Natural killer cell (primary cell): Measurements from ENCODE around the gene NKX6-1. TPM values are rescaled to one million over a fixed set of nuclear protein-coding genes. Genes with fewer than 3 reads are reported as not detected.

Source experiments
- ATAC-seq, 3 donors: fragments of 150-1000 bp in 2 of 3; fragments of 200-7000 bp in 1 of 3; cut with Tn5 transposase; 1 replicate in 1 of 3; 2 replicates in 2 of 3; pipeline ENCODE4 v1.10.0; 2021; ENCODE audit warnings: mild to moderate bottlenecking in 2 of 3, moderate library complexity in 2 of 3
- DNase-seq, 2 donors: peaks; one replicate each; pipeline versions ENCODE4 v3.0.0 to v3.0.0-alpha.2; 2013 to 2021; ENCODE audit warnings: mixed read lengths in 1 of 2
- H3K27ac ChIP-seq: one replicate; pipeline ENCODE4 v1.5.1; 2013; ENCODE audit warnings: mild to moderate bottlenecking, low read length
- H3K27me3 ChIP-seq: one replicate; pipeline ENCODE4 v1.6.1; 2013; ENCODE audit warnings: low read length; ENCODE audit not compliant: control insufficient read depth, insufficient read depth
- H3K36me3 ChIP-seq: one replicate; pipeline ENCODE4 v1.6.1; 2013; ENCODE audit warnings: low read length; ENCODE audit not compliant: control insufficient read depth, insufficient read depth
- H3K4me1 ChIP-seq: one replicate; pipeline ENCODE4 v1.6.1; 2013; ENCODE audit warnings: low read length; ENCODE audit not compliant: control insufficient read depth, insufficient read depth
- H3K4me3 ChIP-seq: one replicate; pipeline ENCODE4 v1.5.1; 2013; ENCODE audit warnings: low read length
- H3K9me3 ChIP-seq: one replicate; pipeline ENCODE4 v1.6.1; 2013; ENCODE audit warnings: low read length; ENCODE audit not compliant: control insufficient read depth, insufficient read depth
- H3K27ac Mint-ChIP-seq, 2 donors: one replicate each; pipeline ENCODE4 v1.8.0; 2022; ENCODE audit warnings: mild to moderate bottlenecking in 2 of 2, mixed read lengths in 2 of 2, moderate library complexity in 1 of 2
- H3K27me3 Mint-ChIP-seq, 2 donors: one replicate each; pipeline ENCODE4 v1.8.0; 2022; ENCODE audit warnings: low read depth in 2 of 2, mixed read lengths in 2 of 2
- H3K36me3 Mint-ChIP-seq: one replicate; pipeline ENCODE4 v1.8.0; 2022; ENCODE audit warnings: mixed read lengths
- H3K4me1 Mint-ChIP-seq, 2 donors: one replicate each; pipeline ENCODE4 v1.8.0; 2022; ENCODE audit warnings: mixed read lengths in 2 of 2
- H3K4me3 Mint-ChIP-seq: one replicate; pipeline ENCODE4 v1.8.0; 2022; ENCODE audit warnings: mild to moderate bottlenecking, moderate library complexity, mixed read lengths
- H3K9me3 Mint-ChIP-seq, 2 donors: one replicate each; pipeline ENCODE4 v1.8.0; 2022; ENCODE audit warnings: mixed read lengths in 2 of 2
- WGBS: methylation state at CpG from one replicate; pipeline ENCODE4 v1.1.7; 2013; ENCODE audit warnings: missing lambda C conversion rate; ENCODE audit not compliant: insufficient coverage; 5-methylcytosine and 5-hydroxymethylcytosine counted together
- intact Hi-C: fragments of 100-400 bp; cut with micrococcal nuclease; formaldehyde crosslinking; loops from one replicate; pipeline ENCODE4 v1.14.2; 2022
- total RNA-seq, 4 donors: library from RNA; stranded (reverse); fragments of 120-200 nt in 1 of 4; gene quantifications; one replicate each; pipeline versions ENCODE4 v1.2.3 to v1.2.4, GENCODE V29; 2013 to 2022
- TF ChIP-seq, protein P1 (sequence below): fragments of 200-600 bp; IDR thresholded peaks from one replicate; pipeline ENCODE4 v1.8.0; 2022; ENCODE audit warnings: antibody characterized with exemption

NKX6-1 gene
- total RNA-seq, 3 donors from 2014 or later (not counting 1 experiment from before 2014, with no cell fraction given): not detected

DNA sequence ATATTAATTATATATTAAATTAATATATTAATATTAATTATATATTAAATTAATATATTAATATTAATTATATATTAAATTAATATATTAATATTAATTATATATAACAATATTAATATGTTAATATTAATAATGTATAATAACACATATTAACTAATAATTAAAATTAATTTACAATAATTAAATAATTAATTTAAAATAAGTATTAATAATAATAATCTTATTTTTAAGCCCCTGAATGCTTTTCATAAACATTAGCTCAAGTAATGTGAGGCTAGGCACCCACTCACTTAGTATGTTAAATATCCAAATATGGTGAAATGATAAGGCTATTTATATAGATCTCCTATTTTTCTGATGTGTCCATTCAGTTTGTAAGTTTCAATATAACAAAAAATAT lies 26.9 kb downstream of the NKX6-1 start:
- no peaks in the 10 kb centered on the region for H3K9me3 Mint-ChIP-seq
- no peaks in the 10 kb centered on the region for H3K27me3 ChIP-seq
- H3K4me3 Mint-ChIP-seq: no peak overlapping the region
- H3K9me3 ChIP-seq: no peaks in the 10 kb centered on the region
- H3K36me3 ChIP-seq: no peaks in the 10 kb centered on the region
- no peak overlapping the region for H3K27ac Mint-ChIP-seq
- H3K4me1 Mint-ChIP-seq: no peaks in the 10 kb centered on the region
- no peak overlapping the region for H3K4me3 ChIP-seq
- DNase-seq (no peak), ATAC-seq (no peak)
- H3K36me3 Mint-ChIP-seq: no peaks in the 10 kb centered on the region
- no peaks in the 10 kb centered on the region for H3K27me3 Mint-ChIP-seq
- intact Hi-C loops: no loop called here
- H3K4me1 ChIP-seq: no peaks in the 10 kb centered on the region
- no peak overlapping the region for H3K27ac ChIP-seq
- TF ChIP-seq, protein P1, sequence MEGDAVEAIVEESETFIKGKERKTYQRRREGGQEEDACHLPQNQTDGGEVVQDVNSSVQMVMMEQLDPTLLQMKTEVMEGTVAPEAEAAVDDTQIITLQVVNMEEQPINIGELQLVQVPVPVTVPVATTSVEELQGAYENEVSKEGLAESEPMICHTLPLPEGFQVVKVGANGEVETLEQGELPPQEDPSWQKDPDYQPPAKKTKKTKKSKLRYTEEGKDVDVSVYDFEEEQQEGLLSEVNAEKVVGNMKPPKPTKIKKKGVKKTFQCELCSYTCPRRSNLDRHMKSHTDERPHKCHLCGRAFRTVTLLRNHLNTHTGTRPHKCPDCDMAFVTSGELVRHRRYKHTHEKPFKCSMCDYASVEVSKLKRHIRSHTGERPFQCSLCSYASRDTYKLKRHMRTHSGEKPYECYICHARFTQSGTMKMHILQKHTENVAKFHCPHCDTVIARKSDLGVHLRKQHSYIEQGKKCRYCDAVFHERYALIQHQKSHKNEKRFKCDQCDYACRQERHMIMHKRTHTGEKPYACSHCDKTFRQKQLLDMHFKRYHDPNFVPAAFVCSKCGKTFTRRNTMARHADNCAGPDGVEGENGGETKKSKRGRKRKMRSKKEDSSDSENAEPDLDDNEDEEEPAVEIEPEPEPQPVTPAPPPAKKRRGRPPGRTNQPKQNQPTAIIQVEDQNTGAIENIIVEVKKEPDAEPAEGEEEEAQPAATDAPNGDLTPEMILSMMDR: no peak

GRCh38 chr4:84470204-84470785 lies 28.8 kb downstream of the NKX6-1 start:
- H3K27ac ChIP-seq: no peak overlapping the region
- Mint-ChIP-seq H3K4me1 (no peaks in the 10 kb centered on the region), H3K27ac (no peak overlapping the region), H3K36me3 (no peaks in the 10 kb centered on the region), H3K9me3 (no peaks in the 10 kb centered on the region), H3K27me3 (no peaks in the 10 kb centered on the region), H3K4me3 (no peak overlapping the region)
- ATAC-seq: no peak
- H3K36me3 ChIP-seq: no peaks in the 10 kb centered on the region
- H3K9me3 ChIP-seq: no peaks in the 10 kb centered on the region
- no peak overlapping the region for H3K4me3 ChIP-seq
- WGBS: 29% methylated on average over 2 of the region's 4 CpGs
- intact Hi-C loops: no loop called here
- no peaks in the 10 kb centered on the region for H3K27me3 ChIP-seq
- TF ChIP-seq, protein P1: no peak
- no peaks in the 10 kb centered on the region for H3K4me1 ChIP-seq
- no peak for DNase-seq

- H3K4me1 Mint-ChIP-seq: no peaks in the 10 kb centered on the region
- no peak overlapping the region for H3K27ac ChIP-seq
- H3K36me3 ChIP-seq: no peaks in the 10 kb centered on the region
- H3K9me3 ChIP-seq: no peaks in the 10 kb centered on the region
- H3K4me3 ChIP-seq: no peak overlapping the region
- H3K36me3 Mint-ChIP-seq: no peaks in the 10 kb centered on the region
- H3K4me1 ChIP-seq: no peaks in the 10 kb centered on the region
- H3K9me3 Mint-ChIP-seq: peaks cover 0 to 3% of the 10 kb centered on the region in 2 donors
- ATAC-seq: no peak
- no CpG with 5 or more reads among the region's 3 CpGs for WGBS
- H3K4me3 Mint-ChIP-seq: no peak overlapping the region
- intact Hi-C loops: no loop called here
- no peaks in the 10 kb centered on the region for H3K27me3 Mint-ChIP-seq
- no peak for DNase-seq
- no peak overlapping the region for H3K27ac Mint-ChIP-seq
- no peaks in the 10 kb centered on the region for H3K27me3 ChIP-seq
- TF ChIP-seq, protein P1: no peak
These were observed 31.5 kb downstream of the NKX6-1 start for GRCh38 chr4:84467601-84468000.

DNA sequence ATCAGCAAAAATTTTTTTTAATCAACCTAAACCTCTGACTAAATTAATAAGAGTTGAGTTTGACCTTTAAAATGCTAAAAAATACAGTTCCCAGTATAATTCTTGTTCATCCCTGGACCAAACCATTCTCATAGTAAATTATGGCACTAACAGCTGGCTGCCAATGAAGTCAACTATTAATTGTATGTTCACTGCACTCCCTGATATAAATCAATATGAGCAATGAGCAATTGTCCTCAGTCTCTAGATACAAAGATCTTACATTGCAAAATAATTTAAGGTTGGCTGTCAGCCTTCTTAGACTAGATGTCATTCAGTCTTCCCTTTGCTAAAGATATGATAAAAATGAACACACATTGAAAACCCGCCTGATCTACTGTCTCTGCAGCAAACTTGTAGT lies 39.3 kb downstream of the NKX6-1 start:
- Histone ChIP-seq H3K27ac (no peak overlapping the region), H3K27me3 (no peaks in the 10 kb centered on the region), H3K36me3 (no peaks in the 10 kb centered on the region), H3K4me3 (no peak overlapping the region), H3K4me1 (no peaks in the 10 kb centered on the region), H3K9me3 (no peaks in the 10 kb centered on the region)
- 89% methylated on average over 1 of the region's 1 CpG for WGBS
- H3K4me3 Mint-ChIP-seq: no peak overlapping the region
- TF ChIP-seq, protein P1: no peak
- ATAC-seq: no peak
- no peaks in the 10 kb centered on the region for H3K36me3 Mint-ChIP-seq
- no peak for DNase-seq
- peaks cover 11 to 13% of the 10 kb centered on the region in 2 donors for H3K9me3 Mint-ChIP-seq
- H3K4me1 Mint-ChIP-seq: no peaks in the 10 kb centered on the region
- intact Hi-C loops: no loop called here
- H3K27me3 Mint-ChIP-seq: no peaks in the 10 kb centered on the region
- H3K27ac Mint-ChIP-seq: no peak overlapping the region
